ENCODE measurements around the gene NFIX. TPM values are rescaled to one million over a fixed set of nuclear protein-coding genes. Genes with fewer than 3 reads are reported as not detected.

NFIX gene
- total and polyA plus RNA-seq, 2 donors (not counting 3 experiments of a cell fraction or from before 2014, with no cell fraction given), result 9.8 to 37.7 TPM

DNA sequence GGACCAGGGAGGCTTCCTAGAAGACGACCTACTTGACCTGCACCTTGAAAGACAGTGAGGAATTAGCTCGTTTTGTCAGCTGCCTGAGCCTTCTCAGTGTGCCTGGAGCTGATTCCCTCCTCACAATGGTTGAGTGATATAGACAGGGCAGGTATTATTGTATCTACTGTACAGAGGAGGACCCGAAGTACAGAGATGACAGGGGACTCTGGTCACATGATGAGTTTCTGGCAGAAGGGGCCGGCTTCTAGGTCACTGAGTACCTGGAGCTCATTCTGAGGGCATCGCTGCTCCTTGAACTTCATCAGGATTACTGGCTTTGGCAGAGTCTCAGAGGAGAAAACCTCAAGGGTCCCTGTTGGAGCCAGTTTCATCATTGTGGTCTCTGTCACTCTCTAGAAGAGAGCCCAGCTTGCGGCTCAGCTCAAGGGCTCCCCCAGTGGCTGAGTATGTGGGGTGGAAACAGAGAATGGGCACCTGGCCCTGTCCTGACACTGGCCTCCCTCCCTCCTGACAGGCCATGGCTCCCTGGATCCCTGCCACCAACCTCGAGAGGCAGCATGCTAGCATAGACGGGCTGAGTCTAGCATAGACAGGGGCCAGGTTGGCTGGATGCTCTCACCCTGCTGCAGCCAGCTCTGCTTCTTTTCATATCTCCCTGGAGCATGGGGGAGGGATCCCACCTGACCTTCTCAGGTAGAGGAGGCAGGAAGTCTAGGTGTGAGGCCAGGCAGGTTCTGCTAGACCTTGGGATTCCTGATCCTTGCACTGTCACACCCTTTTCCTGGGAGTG is 38.7 kb downstream of the NFIX start:
- dilution Hi-C loops (cut with MboI; ENCODE audit: extremely low pct_ligation_motif_present, low sequenced_read_pairs) (no loop called here), intact Hi-C loops (cut with micrococcal nuclease) (loop anchor here (1.0 to 5.0 kb wide), 3 partner anchors 27 to 58 kb away; no protein-coding TSS in a partner anchor)
- BruUV-seq (replicated peaks), result no TSS peak
- no peaks in the 10 kb centered on the region for H4K20me1 ChIP-seq (replicated peaks; ENCODE audit: control insufficient read depth, extremely low read depth, insufficient read depth, low read length)
- peak; percentile 82 for FAIRE-seq
- H3K9me1 ChIP-seq (replicated peaks; ENCODE audit: control insufficient read depth, extremely low read depth, insufficient read depth, low read length), result no peaks in the 10 kb centered on the region
- H3K27me3 ChIP-seq (ENCODE audit: control insufficient read depth in 2 of 2, insufficient read depth in 2 of 2, low read length in 2 of 2), result no peaks in the 10 kb centered on the region
- H3K4me1 ChIP-seq (ENCODE audit: control insufficient read depth, extremely low read depth, insufficient read depth, low read length), result peaks cover 15% of the 10 kb centered on the region
- H3K4me3 ChIP-seq (replicated peaks in 1 of 3; ENCODE audit: insufficient read depth in 1 of 3, low read depth in 1 of 3, low read length in 3 of 3), result no peak overlapping the region
- H3K4me2 ChIP-seq (ENCODE audit: insufficient read depth, low read length), result no peak overlapping the region
- no peak for DNase-seq (ENCODE audit: low read depth, low spot score)
- H3K9me3 ChIP-seq (replicated peaks; ENCODE audit: control insufficient read depth, insufficient read depth, low read length), result no peaks in the 10 kb centered on the region
- H3K36me3 ChIP-seq (ENCODE audit: control insufficient read depth in 2 of 2, extremely low read depth in 1 of 2, insufficient read depth in 2 of 2, low read length in 2 of 2), result no peaks in the 10 kb centered on the region
- TF ChIP-seq POLR2AphosphoS5 (IDR thresholded peaks at IDR 0.05; ENCODE audit: insufficient read depth, low read depth, low read length) (no peak), JUN (IDR thresholded peaks at IDR 0.05; ENCODE audit: borderline replicate concordance, insufficient read depth, insufficient read length, low read depth) (no peak), MYC (IDR thresholded peaks at IDR 0.05; ENCODE audit: low read depth, low read length) (no peak)
- TF ChIP-seq, protein P1, sequence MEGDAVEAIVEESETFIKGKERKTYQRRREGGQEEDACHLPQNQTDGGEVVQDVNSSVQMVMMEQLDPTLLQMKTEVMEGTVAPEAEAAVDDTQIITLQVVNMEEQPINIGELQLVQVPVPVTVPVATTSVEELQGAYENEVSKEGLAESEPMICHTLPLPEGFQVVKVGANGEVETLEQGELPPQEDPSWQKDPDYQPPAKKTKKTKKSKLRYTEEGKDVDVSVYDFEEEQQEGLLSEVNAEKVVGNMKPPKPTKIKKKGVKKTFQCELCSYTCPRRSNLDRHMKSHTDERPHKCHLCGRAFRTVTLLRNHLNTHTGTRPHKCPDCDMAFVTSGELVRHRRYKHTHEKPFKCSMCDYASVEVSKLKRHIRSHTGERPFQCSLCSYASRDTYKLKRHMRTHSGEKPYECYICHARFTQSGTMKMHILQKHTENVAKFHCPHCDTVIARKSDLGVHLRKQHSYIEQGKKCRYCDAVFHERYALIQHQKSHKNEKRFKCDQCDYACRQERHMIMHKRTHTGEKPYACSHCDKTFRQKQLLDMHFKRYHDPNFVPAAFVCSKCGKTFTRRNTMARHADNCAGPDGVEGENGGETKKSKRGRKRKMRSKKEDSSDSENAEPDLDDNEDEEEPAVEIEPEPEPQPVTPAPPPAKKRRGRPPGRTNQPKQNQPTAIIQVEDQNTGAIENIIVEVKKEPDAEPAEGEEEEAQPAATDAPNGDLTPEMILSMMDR (IDR thresholded peaks at IDR 0.05; ENCODE audit: extremely low read depth in 1 of 2, insufficient read depth in 1 of 2, low read depth in 1 of 2, low read length in 2 of 2), result peak; percentile 77 to 86
- H3K79me2 ChIP-seq (ENCODE audit: control insufficient read depth, insufficient read depth, low read length), result no peaks in the 10 kb centered on the region
- no peak overlapping the region for H3K27ac ChIP-seq (ENCODE audit: insufficient read depth, low read depth, low read length)
- H2AFZ ChIP-seq (ENCODE audit: low read depth, low read length), result no peak overlapping the region
- H3K9ac ChIP-seq (replicated peaks; ENCODE audit: extremely low read depth, insufficient read depth, low read length), result no peak overlapping the region
- ChIA-PET POLR2A (interaction anchor here (0.6 to 1.2 kb wide), 3 partner anchors 20 to 143 kb away, joined by 3 to 5 read pairs (median 4); no protein-coding TSS in a partner anchor), CTCF (interaction anchor here (0.6 to 8.2 kb wide), 28 partner anchors 9 to 214 kb away, joined by 3 to 463 read pairs (median 6); partner anchors contain the start of gene NFIX)

Measured in endothelial cell of umbilical vein (primary cell).